ENCODE measurements around the gene GH2.

The GH2 gene

GRCh38 chr17:63838631-63839171, 43.0 kb downstream of the GH2 start:
- DNase-seq = peak; percentile 73

GRCh38 chr17:63837962-63838600, 43.7 kb downstream of the GH2 start:
- DNase-seq = no peak

GRCh38 chr17:63837480-63837879, 44.3 kb downstream of the GH2 start:
- no peak for DNase-seq

- DNase-seq = no peak
Observed at GRCh38 chr17:63836811-63837210, 44.9 kb downstream of the GH2 start.

- no peak for DNase-seq
Observed at GRCh38 chr17:63835167-63835720, 46.5 kb downstream of the GH2 start.

- DNase-seq = peak; percentile 18
Observed at GRCh38 chr17:63834431-63835166, 47.1 kb downstream of the GH2 start.

GRCh38 chr17:63833741-63834373, 47.9 kb downstream of the GH2 start:
- DNase-seq = no peak

GRCh38 chr17:63833026-63833740, 48.6 kb downstream of the GH2 start:
- DNase-seq = no peak

- no peak for DNase-seq
Observed at GRCh38 chr17:63832455-63832854, 49.3 kb downstream of the GH2 start.

GRCh38 chr17:63832014-63832413, 49.7 kb downstream of the GH2 start:
- no peak for DNase-seq

- DNase-seq = no peak
Observed at GRCh38 chr17:63831505-63831904, 50.2 kb downstream of the GH2 start.

GRCh38 chr17:63830904-63831491, 50.7 kb downstream of the GH2 start:
- no peak for DNase-seq

- DNase-seq = no peak
Observed at GRCh38 chr17:63830278-63830677, 51.5 kb downstream of the GH2 start.

Data from femur (tissue), 1 donor.